Aorta (tissue), 5 donors: Measurements from ENCODE around the gene SYNE1. TPM values are rescaled to one million over a fixed set of nuclear protein-coding genes. Genes with fewer than 3 reads are reported as not detected.
"Not testable (repeated sequence)": the region's sequence is repeated elsewhere in the genome, so short reads cannot be mapped to it uniquely, and the experiment has no call there.

ENCODE experiments used
- ATAC-seq: fragments of 200-7000 bp; cut with Tn5 transposase; one replicate; pipeline ENCODE4 v1.9.1; 2022; ENCODE audit warnings: moderate library complexity; ENCODE audit not compliant: low FRiP score
- DNase-seq, 2 donors: peaks; one replicate each; pipeline ENCODE4 v3.0.0-alpha.2; 2020
- H3K27ac ChIP-seq, 2 donors: one replicate each; pipeline ENCODE4 v1.5.1; 2013; ENCODE audit warnings: low read length in 2 of 2, mild to moderate bottlenecking in 2 of 2, moderate library complexity in 2 of 2, control low read depth in 1 of 2, inconsistent platforms in 1 of 2, low read depth in 1 of 2
- H3K27me3 ChIP-seq, 2 donors: one replicate each; pipeline ENCODE4 v1.6.1; 2013; ENCODE audit warnings: control low read depth in 1 of 2, low read length in 1 of 2, mild to moderate bottlenecking in 1 of 2, moderate library complexity in 1 of 2; ENCODE audit not compliant: insufficient read depth in 2 of 2, control insufficient read depth in 1 of 2
- H3K36me3 ChIP-seq, 2 donors: one replicate each; pipeline ENCODE4 v1.6.1; 2013; ENCODE audit warnings: control low read depth in 1 of 2, low read length in 1 of 2, mild to moderate bottlenecking in 1 of 2; ENCODE audit not compliant: insufficient read depth in 2 of 2, control insufficient read depth in 1 of 2
- H3K4me1 ChIP-seq, 2 donors: one replicate each; pipeline ENCODE4 v1.6.1; 2013; ENCODE audit warnings: low read length in 2 of 2, control low read depth in 1 of 2, mild to moderate bottlenecking in 1 of 2, moderate library complexity in 1 of 2; ENCODE audit not compliant: insufficient read depth in 2 of 2, control insufficient read depth in 1 of 2
- H3K4me3 ChIP-seq, 2 donors: one replicate each; pipeline ENCODE4 v1.5.1; 2013; ENCODE audit warnings: low read length in 2 of 2, control low read depth in 1 of 2, mild to moderate bottlenecking in 1 of 2
- H3K9me3 ChIP-seq: one replicate; pipeline ENCODE4 v1.6.1; 2013; ENCODE audit warnings: mild to moderate bottlenecking, low read length; ENCODE audit not compliant: control insufficient read depth
- WGBS, 2 donors: extraction: QIAGEN DNeasy Blood & Tissue Kit; methylation state at CpG; one replicate each; pipeline ENCODE4 v1.1.7; 2013; 5-methylcytosine and 5-hydroxymethylcytosine counted together
- intact Hi-C, 2 donors: fragments of 100-400 bp; cut with DNase I; formaldehyde crosslinking; loops; one replicate each; pipeline versions ENCODE4 v1.14.2 to v1.15.0; 2022
- polyA plus RNA-seq, 2 donors: library from polyadenylated mRNA; stranded (reverse); fragments of 200-250 nt; gene quantifications; one replicate each; pipeline ENCODE4 v1.2.3, GENCODE V29; 2013
- total RNA-seq, 2 donors: library from RNA; stranded (reverse); fragmentation: NEBNext Ultra II Directional; extraction: Animal tissue kit (Norgen Biotek cat#: 25700); gene quantifications; one replicate each; pipeline ENCODE4 v1.2.1, GENCODE V29; 2021
- donor health status: healthy with polysubstance abuse.
- donor health status: Bipolar disorder and iron deficiency.
- donor health status: DM: no; HTN: no; CAD: no.
- donor health status: DM: no; HTN: no; CAD: no.
- donor health status: DM: yes; HTN: yes; CAD: no.

The SYNE1 gene
- total and polyA plus RNA-seq, 4 donors = 54.3 to 356 (median 221) TPM

DNA sequence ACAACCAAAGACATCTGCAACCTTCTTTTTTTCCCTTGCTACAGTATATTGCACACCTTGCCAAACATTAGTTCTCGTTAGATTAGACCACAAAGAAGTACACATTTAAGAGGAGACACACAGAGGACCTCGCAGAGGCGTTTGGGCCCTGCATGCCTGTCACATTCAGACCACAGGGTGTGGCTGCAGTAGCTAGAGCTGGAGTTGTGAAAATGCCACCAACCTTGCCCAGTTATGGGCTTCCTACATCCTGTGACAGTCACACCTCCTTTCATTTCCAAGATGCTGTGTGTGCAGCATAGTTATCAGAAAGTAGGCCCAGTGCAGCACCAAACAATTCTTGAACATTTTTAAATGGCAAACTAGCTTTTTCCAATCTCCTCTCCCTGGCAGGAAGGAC is 2.4 kb downstream of the SYNE1 start:
- intact Hi-C loops = loop anchor here in 1 of 2 donors (5.0 kb wide), 1 partner anchor 82 kb away; no protein-coding TSS in a partner anchor
- Histone ChIP-seq H3K4me3 (no peak overlapping the region), H3K27ac (no peak overlapping the region), H3K9me3 (no peaks in the 10 kb centered on the region), H3K36me3 (no peaks in the 10 kb centered on the region), H3K4me1 (no peaks in the 10 kb centered on the region), H3K27me3 (no peaks in the 10 kb centered on the region)
- no peak for ATAC-seq
- WGBS, 2 donors = 95 to 96% methylated on average over 3 of the region's 3 CpGs
- DNase-seq = no peak

DNA sequence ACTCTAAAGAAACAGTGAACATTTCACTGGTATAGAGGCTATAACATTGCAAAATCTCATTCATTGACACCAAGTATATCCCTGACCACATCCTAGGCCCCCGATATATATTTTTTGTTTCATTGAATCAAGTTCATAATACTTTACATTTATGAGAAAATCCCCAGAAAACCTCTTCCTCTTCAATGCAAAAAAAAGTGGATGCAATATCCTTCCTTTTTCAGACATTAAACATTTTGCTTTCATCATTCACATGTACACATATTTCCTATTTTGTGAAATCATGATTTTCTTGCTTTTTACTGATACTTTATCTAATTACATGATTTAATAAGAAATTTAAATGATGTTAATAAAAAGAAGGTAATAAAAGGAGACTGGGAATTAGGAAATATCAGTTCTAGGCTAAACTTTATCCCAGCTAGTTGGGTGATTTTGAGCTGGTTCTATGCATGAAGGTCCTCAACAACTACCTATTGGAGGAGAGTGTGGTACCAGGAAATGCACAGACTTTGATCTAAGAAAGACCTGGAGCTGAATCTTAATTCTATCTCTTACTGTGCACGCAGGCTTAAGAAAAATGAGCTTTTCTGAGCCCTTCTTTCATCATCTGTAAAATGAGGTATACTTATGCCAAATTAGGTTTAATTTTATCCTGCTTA is 4.9 kb downstream of the SYNE1 start:
- no peak overlapping the region for H3K27ac ChIP-seq
- ATAC-seq (no peak), DNase-seq (no peak)
- H3K9me3 ChIP-seq = no peaks in the 10 kb centered on the region
- intact Hi-C loops = no loop called here
- H3K27me3 ChIP-seq = no peaks in the 10 kb centered on the region
- H3K36me3 ChIP-seq = no peaks in the 10 kb centered on the region
- no peaks in the 10 kb centered on the region for H3K4me1 ChIP-seq
- H3K4me3 ChIP-seq = no peak overlapping the region
- 89 to 92% methylated on average over 2 of the region's 2 CpGs for WGBS, 2 donors

DNA sequence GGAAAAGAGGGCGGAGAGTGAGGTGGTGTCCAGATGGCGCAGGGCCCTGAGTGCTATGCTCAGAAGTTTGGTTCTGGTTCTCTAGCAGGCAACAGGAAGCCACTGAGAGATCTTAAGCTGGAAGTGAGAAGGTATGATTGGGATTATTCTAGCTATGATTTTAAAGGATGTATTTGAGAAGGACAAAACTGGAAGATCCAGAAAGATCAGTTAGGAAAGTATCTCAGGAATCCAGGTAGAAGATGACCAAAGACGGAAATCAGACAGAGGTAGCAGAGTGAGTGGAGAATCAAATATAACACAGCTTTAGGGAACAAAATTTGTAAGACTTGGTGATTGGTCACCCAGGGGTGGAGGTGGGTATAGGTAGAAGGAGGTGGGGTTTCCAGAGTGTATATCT is 5.8 kb downstream of the SYNE1 start:
- H3K36me3 ChIP-seq = no peaks in the 10 kb centered on the region
- no peak overlapping the region for H3K4me3 ChIP-seq
- no peak for ATAC-seq
- intact Hi-C loops = no loop called here
- no peak for DNase-seq
- H3K27ac ChIP-seq = no peak overlapping the region
- H3K9me3 ChIP-seq = no peaks in the 10 kb centered on the region
- H3K27me3 ChIP-seq = no peaks in the 10 kb centered on the region
- 94% methylated on average over 3 of the region's 3 CpGs for WGBS, 2 donors
- H3K4me1 ChIP-seq = no peaks in the 10 kb centered on the region

DNA sequence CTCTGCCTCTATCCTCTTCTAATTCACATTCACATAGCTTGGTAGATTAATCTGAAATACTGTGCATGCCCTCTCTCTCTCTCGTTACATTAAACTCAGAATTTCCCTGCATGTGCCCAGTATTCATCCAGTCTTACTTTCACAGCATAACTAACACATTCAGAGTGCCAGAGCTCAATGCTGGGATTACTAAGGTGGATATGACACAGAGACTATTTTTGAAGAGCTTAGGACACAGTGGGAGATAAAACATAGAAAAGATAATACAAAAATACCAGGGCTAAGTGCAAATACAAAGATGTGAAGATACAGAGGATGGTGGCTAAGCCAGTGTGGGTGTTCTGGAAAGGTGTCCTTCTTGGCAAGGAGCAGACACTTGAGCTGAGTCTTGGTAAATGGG is 6.3 kb downstream of the SYNE1 start:
- Histone ChIP-seq H3K36me3 (no peaks in the 10 kb centered on the region), H3K9me3 (no peaks in the 10 kb centered on the region), H3K4me1 (no peaks in the 10 kb centered on the region), H3K27ac (no peak overlapping the region), H3K4me3 (no peak overlapping the region), H3K27me3 (no peaks in the 10 kb centered on the region)
- 77 to 80% methylated on average over 1 of the region's 1 CpG for WGBS, 2 donors
- ATAC-seq = no peak
- intact Hi-C loops = no loop called here
- DNase-seq = no peak

GRCh38 chr6:152625213-152625612 is 11.9 kb downstream of the SYNE1 start:
- Histone ChIP-seq H3K4me1 (no peaks in the 10 kb centered on the region), H3K27me3 (no peaks in the 10 kb centered on the region), H3K4me3 (no peak overlapping the region), H3K27ac (no peak overlapping the region), H3K36me3 (no peaks in the 10 kb centered on the region), H3K9me3 (no peaks in the 10 kb centered on the region)
- no peak for ATAC-seq
- no peak for DNase-seq
- intact Hi-C loops = no loop called here
- 81 to 85% methylated on average over 2 of the region's 2 CpGs for WGBS, 2 donors

- DNase-seq, ATAC-seq: not testable (repeated sequence)
- 88 to 93% methylated on average over 3 of the region's 3 CpGs for WGBS, 2 donors
These were observed 22.4 kb downstream of the SYNE1 start for GRCh38 chr6:152614776-152615175.

GRCh38 chr6:152609125-152609670 is 28.0 kb downstream of the SYNE1 start:
- DNase-seq = no peak
- intact Hi-C loops = no loop called here
- ATAC-seq = no peak
- H3K4me3 ChIP-seq = no peak overlapping the region
- no peaks in the 10 kb centered on the region for H3K9me3 ChIP-seq
- H3K36me3 ChIP-seq = no peaks in the 10 kb centered on the region
- WGBS, 2 donors = 80 to 86% methylated on average over 10 of the region's 10 CpGs
- H3K27ac ChIP-seq = no peak overlapping the region
- H3K4me1 ChIP-seq = no peaks in the 10 kb centered on the region
- no peaks in the 10 kb centered on the region for H3K27me3 ChIP-seq

More at GRCh38 chr6:152614776-152615175, 22.4 kb downstream of the SYNE1 start:
- H3K4me3 ChIP-seq, H3K4me1 ChIP-seq, intact Hi-C loops, H3K27me3 ChIP-seq, H3K9me3 ChIP-seq, H3K27ac ChIP-seq, H3K36me3 ChIP-seq: not testable (repeated sequence)

- H3K27ac ChIP-seq = no peak overlapping the region
- H3K36me3 ChIP-seq = no peaks in the 10 kb centered on the region
- no peaks in the 10 kb centered on the region for H3K4me1 ChIP-seq
- intact Hi-C loops = no loop called here
- no peaks in the 10 kb centered on the region for H3K27me3 ChIP-seq
- ATAC-seq (no peak), DNase-seq (no peak)
- H3K4me3 ChIP-seq = no peak overlapping the region
- 92% methylated on average over 2 of the region's 2 CpGs for WGBS, 2 donors
- H3K9me3 ChIP-seq = no peaks in the 10 kb centered on the region
These were observed 31.2 kb downstream of the SYNE1 start for GRCh38 chr6:152605941-152606340.

DNA sequence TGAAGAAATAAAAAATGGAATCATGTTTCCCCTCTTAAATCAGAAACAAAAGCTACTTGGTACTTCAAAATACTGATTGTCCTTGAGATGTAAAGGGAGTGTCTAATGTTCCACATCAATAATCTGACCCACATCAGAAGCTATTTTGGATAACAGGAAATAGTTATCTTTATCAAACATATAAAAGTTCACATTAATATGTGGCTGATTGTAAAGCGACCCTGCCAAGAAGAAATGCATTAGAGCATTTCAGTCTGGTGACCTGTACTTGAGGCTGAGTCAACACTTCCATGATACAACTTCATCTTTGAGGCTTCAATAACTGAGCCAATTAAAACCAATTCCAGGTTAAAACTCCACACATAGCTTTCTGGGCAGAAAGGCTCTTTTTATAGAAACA is 31.8 kb downstream of the SYNE1 start:
- ATAC-seq = no peak
- Histone ChIP-seq H3K27ac (no peak overlapping the region), H3K4me3 (no peak overlapping the region), H3K27me3 (no peaks in the 10 kb centered on the region), H3K4me1 (no peaks in the 10 kb centered on the region), H3K9me3 (no peaks in the 10 kb centered on the region), H3K36me3 (no peaks in the 10 kb centered on the region)
- DNase-seq = no peak
- WGBS, 2 donors = 62 to 67% methylated on average over 1 of the region's 1 CpG
- intact Hi-C loops = no loop called here
